ENCODE data around the gene ADA. TPM values are rescaled to one million over a fixed set of nuclear protein-coding genes. Genes with fewer than 3 reads are reported as not detected.
A peak's percentile ranks its signal among the peaks of the same experiment; 100 is the strongest.

Gene ADA
- total RNA-seq, 1 donor from 2014 or later = 177 TPM

DNA sequence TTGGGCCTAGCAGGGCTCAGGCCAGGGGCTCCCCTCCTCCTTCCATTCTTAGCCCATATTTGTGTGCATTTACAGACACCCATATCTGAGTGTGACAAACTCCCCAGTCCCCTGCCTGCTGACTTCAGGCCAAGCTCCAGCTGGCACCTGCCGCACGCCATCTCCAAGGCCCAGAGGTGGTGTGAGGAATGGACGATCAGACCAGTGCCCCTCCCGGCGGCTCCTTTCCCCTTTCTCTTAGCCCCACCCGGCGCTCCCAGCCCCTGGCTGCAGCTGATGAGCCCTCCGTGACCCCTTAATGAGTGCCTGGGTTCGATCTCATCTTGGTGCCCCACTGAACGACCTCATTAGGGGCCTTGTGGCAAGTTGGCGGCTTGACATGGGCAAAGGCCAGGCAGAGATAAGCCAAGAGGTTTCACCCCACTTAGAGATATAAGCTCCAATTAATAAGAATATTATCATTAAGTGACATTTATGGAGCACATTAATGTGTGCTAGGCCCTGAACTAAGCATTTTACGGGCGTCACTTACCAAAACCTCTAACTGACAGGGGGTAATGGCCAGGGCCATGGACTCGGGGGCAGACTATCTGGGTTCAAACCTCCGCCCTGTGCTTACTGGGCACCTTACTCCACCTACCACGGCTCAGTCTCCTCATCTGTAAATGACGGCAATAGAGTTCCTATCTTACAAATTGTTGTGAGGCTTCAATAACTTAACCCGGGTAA, 17.5 kb downstream of the ADA start:
- H3K4me3 Mint-ChIP-seq (ENCODE audit: unreplicated experiment) = no peak overlapping the region
- no peaks in the 10 kb centered on the region for H3K9me3 Mint-ChIP-seq (ENCODE audit: unreplicated experiment)
- H3K27me3 Mint-ChIP-seq (ENCODE audit: unreplicated experiment) = no peaks in the 10 kb centered on the region
- H3K36me3 Mint-ChIP-seq (ENCODE audit: unreplicated experiment) = peaks cover 52% of the 10 kb centered on the region
- H3K27ac Mint-ChIP-seq (ENCODE audit: unreplicated experiment) = no peak overlapping the region
- H3K4me1 Mint-ChIP-seq (ENCODE audit: unreplicated experiment) = peaks cover 19% of the 10 kb centered on the region
- no peak for DNase-seq (ENCODE audit: extremely low spot score, unreplicated experiment)
- TF ChIP-seq, protein P1, sequence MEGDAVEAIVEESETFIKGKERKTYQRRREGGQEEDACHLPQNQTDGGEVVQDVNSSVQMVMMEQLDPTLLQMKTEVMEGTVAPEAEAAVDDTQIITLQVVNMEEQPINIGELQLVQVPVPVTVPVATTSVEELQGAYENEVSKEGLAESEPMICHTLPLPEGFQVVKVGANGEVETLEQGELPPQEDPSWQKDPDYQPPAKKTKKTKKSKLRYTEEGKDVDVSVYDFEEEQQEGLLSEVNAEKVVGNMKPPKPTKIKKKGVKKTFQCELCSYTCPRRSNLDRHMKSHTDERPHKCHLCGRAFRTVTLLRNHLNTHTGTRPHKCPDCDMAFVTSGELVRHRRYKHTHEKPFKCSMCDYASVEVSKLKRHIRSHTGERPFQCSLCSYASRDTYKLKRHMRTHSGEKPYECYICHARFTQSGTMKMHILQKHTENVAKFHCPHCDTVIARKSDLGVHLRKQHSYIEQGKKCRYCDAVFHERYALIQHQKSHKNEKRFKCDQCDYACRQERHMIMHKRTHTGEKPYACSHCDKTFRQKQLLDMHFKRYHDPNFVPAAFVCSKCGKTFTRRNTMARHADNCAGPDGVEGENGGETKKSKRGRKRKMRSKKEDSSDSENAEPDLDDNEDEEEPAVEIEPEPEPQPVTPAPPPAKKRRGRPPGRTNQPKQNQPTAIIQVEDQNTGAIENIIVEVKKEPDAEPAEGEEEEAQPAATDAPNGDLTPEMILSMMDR (IDR thresholded peaks at IDR 0.05) = no peak

DNA sequence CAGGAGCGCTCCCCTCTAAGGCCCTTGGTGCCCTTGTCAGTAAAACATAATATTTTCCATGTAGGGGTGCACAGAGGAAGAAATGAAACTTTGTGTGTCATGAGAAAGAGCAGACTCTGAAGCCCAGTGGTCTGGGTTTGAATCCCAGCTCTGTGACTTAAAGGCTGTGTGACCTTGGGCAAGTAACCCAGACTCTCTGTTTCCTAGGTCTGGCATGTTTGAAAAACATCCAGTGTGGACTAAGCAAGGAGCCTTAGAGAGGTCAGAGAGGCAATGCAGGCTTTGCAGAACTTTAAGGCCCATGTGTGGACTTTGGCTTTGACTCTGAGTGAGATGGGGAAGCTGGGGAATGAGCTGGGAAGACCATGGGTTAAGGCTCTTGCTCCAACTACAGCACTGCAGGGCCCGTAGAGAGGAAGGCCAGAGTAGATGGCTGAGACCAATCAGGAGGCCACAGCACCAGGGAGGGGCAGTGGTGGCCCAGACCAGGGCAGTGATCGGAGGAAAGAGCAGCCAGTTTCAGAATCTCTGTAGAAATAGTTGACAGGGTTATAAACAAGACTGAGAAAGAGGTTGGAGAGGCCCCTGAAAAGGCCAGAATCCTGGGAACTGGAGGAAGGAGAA, 18.2 kb downstream of the ADA start:
- H3K27ac Mint-ChIP-seq (ENCODE audit: unreplicated experiment) = no peak overlapping the region
- H3K27me3 Mint-ChIP-seq (ENCODE audit: unreplicated experiment) = no peaks in the 10 kb centered on the region

DNA sequence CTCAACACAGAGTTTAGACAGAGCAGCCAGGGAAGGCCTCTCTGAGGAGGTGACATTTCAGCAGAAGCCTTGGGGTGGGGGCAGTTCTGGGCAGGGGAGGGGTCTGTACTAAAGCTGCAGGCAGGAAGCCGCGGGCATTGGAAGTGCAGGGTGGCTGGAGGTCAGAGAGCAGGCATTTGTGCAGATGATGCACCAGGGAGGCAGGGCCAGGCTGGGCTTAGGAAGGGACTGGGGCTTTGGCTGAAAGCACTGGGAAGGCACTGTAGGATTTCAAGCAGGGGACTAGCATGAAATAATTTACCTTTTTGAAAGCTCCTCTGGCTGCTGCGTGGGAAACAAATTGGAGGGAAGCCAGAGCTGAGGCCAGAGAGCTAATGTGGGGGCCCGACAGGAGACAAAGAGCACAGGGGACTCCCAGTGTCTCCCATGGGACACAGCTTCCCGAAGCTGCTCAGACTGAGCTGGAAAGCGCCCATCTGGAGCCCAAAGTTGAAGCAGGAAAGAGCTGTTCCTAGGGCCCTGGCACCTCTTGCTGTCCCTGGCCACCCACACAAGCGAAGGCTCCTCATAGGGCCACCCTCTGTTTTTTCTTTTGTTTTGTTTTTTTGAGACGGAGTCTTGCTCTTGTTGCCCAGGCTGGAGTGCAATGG, 19.3 kb downstream of the ADA start:
- H3K4me3 Mint-ChIP-seq (ENCODE audit: unreplicated experiment) = no peak overlapping the region
- peak overlapping the region; percentile 31 for H3K27ac Mint-ChIP-seq (ENCODE audit: unreplicated experiment)
- no peaks in the 10 kb centered on the region for H3K9me3 Mint-ChIP-seq (ENCODE audit: unreplicated experiment)
- TF ChIP-seq, protein P1 (IDR thresholded peaks at IDR 0.05) = no peak
- no peaks in the 10 kb centered on the region for H3K27me3 Mint-ChIP-seq (ENCODE audit: unreplicated experiment)
- H3K36me3 Mint-ChIP-seq (ENCODE audit: unreplicated experiment) = peaks cover 59% of the 10 kb centered on the region
- peaks cover 10% of the 10 kb centered on the region for H3K4me1 Mint-ChIP-seq (ENCODE audit: unreplicated experiment)
- DNase-seq (ENCODE audit: extremely low spot score, unreplicated experiment) = no peak

More for the DNA sequence above, 18.2 kb downstream of the ADA start:
- no peak for DNase-seq (ENCODE audit: extremely low spot score, unreplicated experiment)
- no peaks in the 10 kb centered on the region for H3K9me3 Mint-ChIP-seq (ENCODE audit: unreplicated experiment)
- TF ChIP-seq, protein P1 (IDR thresholded peaks at IDR 0.05) = no peak
- no peak overlapping the region for H3K4me3 Mint-ChIP-seq (ENCODE audit: unreplicated experiment)
- peaks cover 16% of the 10 kb centered on the region for H3K4me1 Mint-ChIP-seq (ENCODE audit: unreplicated experiment)
- H3K36me3 Mint-ChIP-seq (ENCODE audit: unreplicated experiment) = peaks cover 52% of the 10 kb centered on the region

GRCh38 chr20:44630297-44630696, 21.2 kb downstream of the ADA start:
- H3K27me3 Mint-ChIP-seq (ENCODE audit: unreplicated experiment) = no peaks in the 10 kb centered on the region
- no peak for DNase-seq (ENCODE audit: extremely low spot score, unreplicated experiment)
- TF ChIP-seq, protein P1 (IDR thresholded peaks at IDR 0.05) = no peak
- no peak overlapping the region for H3K4me3 Mint-ChIP-seq (ENCODE audit: unreplicated experiment)
- H3K27ac Mint-ChIP-seq (ENCODE audit: unreplicated experiment) = no peak overlapping the region
- peaks cover 53% of the 10 kb centered on the region for H3K36me3 Mint-ChIP-seq (ENCODE audit: unreplicated experiment)
- peaks cover 3% of the 10 kb centered on the region for H3K4me1 Mint-ChIP-seq (ENCODE audit: unreplicated experiment)
- H3K9me3 Mint-ChIP-seq (ENCODE audit: unreplicated experiment) = no peaks in the 10 kb centered on the region

DNA sequence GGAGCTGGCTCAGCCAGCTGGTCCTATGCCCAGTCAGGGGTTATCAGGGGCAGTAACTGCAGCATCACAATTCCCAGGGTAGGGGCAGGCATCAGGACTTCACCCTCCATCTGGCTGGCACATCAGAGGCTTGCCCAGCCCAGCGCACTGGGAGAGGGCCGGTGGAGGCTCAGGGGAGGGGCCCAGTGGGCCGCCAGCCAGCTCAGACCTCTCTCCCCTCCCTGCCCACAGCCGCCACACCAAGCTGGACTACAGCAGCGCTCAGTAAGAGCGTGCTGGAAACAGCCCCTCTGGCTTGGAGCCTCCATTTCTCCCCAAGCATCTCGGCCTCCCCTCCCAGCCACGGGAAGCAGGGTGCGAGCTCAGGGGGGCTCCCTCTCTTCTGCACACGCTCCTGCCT, 22.0 kb downstream of the ADA start:
- Mint-ChIP-seq H3K36me3 (ENCODE audit: unreplicated experiment) (peaks cover 54% of the 10 kb centered on the region), H3K27ac (ENCODE audit: unreplicated experiment) (no peak overlapping the region), H3K27me3 (ENCODE audit: unreplicated experiment) (no peaks in the 10 kb centered on the region), H3K4me1 (ENCODE audit: unreplicated experiment) (peaks cover 3% of the 10 kb centered on the region), H3K4me3 (ENCODE audit: unreplicated experiment) (no peak overlapping the region), H3K9me3 (ENCODE audit: unreplicated experiment) (no peaks in the 10 kb centered on the region)
- no peak for DNase-seq (ENCODE audit: extremely low spot score, unreplicated experiment)
- TF ChIP-seq, protein P1 (IDR thresholded peaks at IDR 0.05) = no peak
